Mesenchymal stem cell (in vitro differentiated cells and primary cell): ENCODE data around the gene DCAF8.

Source experiments
- DNase-seq: peaks from one replicate; pipeline ENCODE4 v3.0.0-alpha.2; 2013
- H2AFZ ChIP-seq: one replicate; pipeline ENCODE4 v1.6.1; 2013; ENCODE audit warnings: low read depth, mild to moderate bottlenecking, control low read depth, inconsistent platforms, low read length, moderate library complexity
- H2AK5ac ChIP-seq: 2 replicates; pipeline ENCODE4 v1.6.1; 2013; ENCODE audit warnings: low read length, moderate library complexity, mild to moderate bottlenecking, inconsistent platforms; ENCODE audit not compliant: severe bottlenecking
- H2BK120ac ChIP-seq: one replicate; pipeline ENCODE4 v1.6.1; 2013; ENCODE audit warnings: low read depth, mild to moderate bottlenecking, inconsistent platforms, low read length, moderate library complexity
- H2BK12ac ChIP-seq, 2 experiments: one replicate each; pipeline ENCODE4 v1.6.1; 2013; ENCODE audit warnings: inconsistent platforms in 2 of 2, low read length in 2 of 2, mild to moderate bottlenecking in 2 of 2, moderate library complexity in 2 of 2, control low read depth in 1 of 2
- H2BK15ac ChIP-seq: one replicate; pipeline ENCODE4 v1.6.1; 2013; ENCODE audit warnings: mild to moderate bottlenecking, low read depth, inconsistent platforms; ENCODE audit not compliant: poor library complexity, severe bottlenecking
- H2BK5ac ChIP-seq: 2 replicates; pipeline ENCODE4 v1.6.1; 2013; ENCODE audit warnings: low read depth, mild to moderate bottlenecking, low read length, control low read depth, inconsistent platforms; ENCODE audit not compliant: poor library complexity, severe bottlenecking
- H3K14ac ChIP-seq, 2 experiments: one replicate each; pipeline ENCODE4 v1.6.1; 2013; ENCODE audit warnings: inconsistent platforms in 2 of 2, low read length in 2 of 2, control low read depth in 1 of 2, mild to moderate bottlenecking in 1 of 2, moderate library complexity in 1 of 2
- H3K18ac ChIP-seq, 2 experiments: one replicate each; pipeline ENCODE4 v1.6.1; 2013; ENCODE audit warnings: inconsistent platforms in 2 of 2, low read length in 2 of 2, control low read depth in 1 of 2, low read depth in 1 of 2, mild to moderate bottlenecking in 1 of 2
- H3K23ac ChIP-seq, 2 experiments: one replicate each; pipeline ENCODE4 v1.6.1; 2013; ENCODE audit warnings: inconsistent platforms in 2 of 2, low read length in 2 of 2, mild to moderate bottlenecking in 2 of 2, moderate library complexity in 2 of 2, control low read depth in 1 of 2
- H3K27ac ChIP-seq: 2 replicates; pipeline ENCODE4 v1.5.1; 2013; ENCODE audit warnings: mild to moderate bottlenecking, moderate library complexity, low read length, control low read depth, inconsistent platforms; ENCODE audit not compliant: poor library complexity, severe bottlenecking
- H3K27me3 ChIP-seq, 2 experiments: 2 replicates each; pipeline versions ENCODE4 v1.6.1 to v1.7.0; 2013; ENCODE audit warnings: low read length in 2 of 2, mild to moderate bottlenecking in 2 of 2, moderate library complexity in 2 of 2, control low read depth in 1 of 2, inconsistent platforms in 1 of 2; ENCODE audit not compliant: control insufficient read depth in 1 of 2, insufficient read depth in 1 of 2
- H3K36me3 ChIP-seq, 2 experiments: 2 replicates each; pipeline versions ENCODE4 v1.6.1 to v1.7.0; 2013; ENCODE audit warnings: low read length in 2 of 2, control low read depth in 1 of 2, inconsistent platforms in 1 of 2, low read depth in 1 of 2, mild to moderate bottlenecking in 1 of 2; ENCODE audit not compliant: insufficient read depth in 2 of 2, control insufficient read depth in 1 of 2
- H3K4ac ChIP-seq, 2 experiments: one replicate each; pipeline ENCODE4 v1.6.1; 2013; ENCODE audit warnings: inconsistent platforms in 2 of 2, low read length in 2 of 2, mild to moderate bottlenecking in 2 of 2, moderate library complexity in 2 of 2, control low read depth in 1 of 2, low read depth in 1 of 2
- H3K4me1 ChIP-seq: 2 replicates; pipeline ENCODE4 v1.6.1; 2013; ENCODE audit warnings: low read depth, low read length, control low read depth; ENCODE audit not compliant: control insufficient read depth, insufficient read depth
- H3K4me2 ChIP-seq: 2 replicates; pipeline ENCODE4 v1.6.1; 2013; ENCODE audit warnings: low read length, mild to moderate bottlenecking, inconsistent platforms; ENCODE audit not compliant: poor library complexity, severe bottlenecking
- H3K4me3 ChIP-seq, 2 experiments: 2 replicates each; pipeline versions ENCODE4 v1.5.1 to v1.7.0; 2013; ENCODE audit warnings: low read length in 2 of 2, mild to moderate bottlenecking in 2 of 2, control low read depth in 1 of 2, low read depth in 1 of 2; ENCODE audit not compliant: insufficient read depth in 1 of 2
- H3K79me1 ChIP-seq: replicated peaks from 2 replicates; pipeline ENCODE4 v1.6.1; 2013; ENCODE audit warnings: mild to moderate bottlenecking, control low read depth, low read length, inconsistent platforms; ENCODE audit not compliant: poor library complexity, severe bottlenecking
- H3K9ac ChIP-seq: 2 replicates; pipeline ENCODE4 v1.7.0; 2013; ENCODE audit warnings: mild to moderate bottlenecking, low read length, moderate library complexity
- H3K9me3 ChIP-seq: 2 replicates; pipeline ENCODE4 v1.7.0; 2013; ENCODE audit warnings: mild to moderate bottlenecking, low read length; ENCODE audit not compliant: control insufficient read depth
- H4K8ac ChIP-seq: one replicate; pipeline ENCODE4 v1.6.1; 2013; ENCODE audit warnings: inconsistent platforms, mild to moderate bottlenecking, low read length, moderate library complexity
- H4K91ac ChIP-seq: one replicate; pipeline ENCODE4 v1.6.1; 2013; ENCODE audit warnings: mild to moderate bottlenecking, low read length, inconsistent platforms
- WGBS: methylation state at CpG from one replicate; pipeline ENCODE4 v1.1.7; 2013; ENCODE audit warnings: mixed read lengths; 5-methylcytosine and 5-hydroxymethylcytosine counted together

Gene DCAF8

GRCh38 chr1:160226623-160227022, 35.7 kb downstream of the DCAF8 start:
- Histone ChIP-seq H3K4ac (no peak overlapping the region), H2BK15ac (no peak overlapping the region), H2BK120ac (no peak overlapping the region), H4K8ac (no peak overlapping the region), H3K4me1 (no peaks in the 10 kb centered on the region), H2AFZ (no peak overlapping the region), H3K14ac (no peak overlapping the region), H3K4me2 (no peak overlapping the region), H3K23ac (no peak overlapping the region), H3K9ac (no peak overlapping the region), H2BK5ac (no peak overlapping the region), H3K27ac (no peak overlapping the region), H3K36me3 (peaks cover 36 to 98% of the 10 kb centered on the region in 2 experiments), H3K9me3 (no peaks in the 10 kb centered on the region), H4K91ac (no peak overlapping the region), H3K27me3 (no peaks in the 10 kb centered on the region), H2AK5ac (no peak overlapping the region), H3K4me3 (no peak overlapping the region), H3K79me1 (peaks cover 6% of the 10 kb centered on the region), H3K18ac (no peak overlapping the region), H2BK12ac (no peak overlapping the region)
- no peak for DNase-seq
- 95% methylated on average over 2 of the region's 2 CpGs for WGBS

DNA sequence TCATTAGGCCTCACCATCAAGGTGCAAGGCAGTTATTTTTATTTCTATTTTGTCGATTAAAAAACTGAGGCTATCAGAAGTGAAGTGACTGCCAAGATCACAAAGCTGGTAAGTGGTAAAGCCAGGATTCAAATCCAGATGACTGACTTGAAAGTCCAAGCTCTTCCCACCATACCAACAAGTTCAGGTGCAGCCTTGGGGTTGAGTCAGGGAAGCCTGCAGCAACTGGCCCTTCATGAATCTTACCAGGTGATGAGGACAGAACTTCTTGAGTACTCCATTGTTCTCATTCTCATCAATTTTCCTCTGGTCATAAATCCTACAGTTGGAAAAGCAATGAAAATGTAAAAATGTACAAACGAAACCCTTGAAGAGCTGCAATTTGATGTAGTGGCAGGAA, 37.0 kb downstream of the DCAF8 start:
- Histone ChIP-seq H3K4ac (no peak overlapping the region), H4K8ac (no peak overlapping the region), H2BK12ac (no peak overlapping the region), H4K91ac (no peak overlapping the region), H3K4me3 (no peak overlapping the region), H2AFZ (no peak overlapping the region), H3K9me3 (no peaks in the 10 kb centered on the region), H2BK15ac (no peak overlapping the region), H3K4me2 (no peak overlapping the region), H2BK120ac (no peak overlapping the region), H2BK5ac (no peak overlapping the region), H3K4me1 (no peaks in the 10 kb centered on the region), H2AK5ac (no peak overlapping the region), H3K18ac (no peak overlapping the region), H3K27me3 (no peaks in the 10 kb centered on the region), H3K9ac (no peak overlapping the region), H3K36me3 (peaks cover 35 to 98% of the 10 kb centered on the region in 2 experiments), H3K23ac (no peak overlapping the region), H3K27ac (no peak overlapping the region), H3K79me1 (peaks cover 8% of the 10 kb centered on the region), H3K14ac (no peak overlapping the region)
- 92% methylated on average over 2 of the region's 2 CpGs for WGBS
- DNase-seq = no peak

DNA sequence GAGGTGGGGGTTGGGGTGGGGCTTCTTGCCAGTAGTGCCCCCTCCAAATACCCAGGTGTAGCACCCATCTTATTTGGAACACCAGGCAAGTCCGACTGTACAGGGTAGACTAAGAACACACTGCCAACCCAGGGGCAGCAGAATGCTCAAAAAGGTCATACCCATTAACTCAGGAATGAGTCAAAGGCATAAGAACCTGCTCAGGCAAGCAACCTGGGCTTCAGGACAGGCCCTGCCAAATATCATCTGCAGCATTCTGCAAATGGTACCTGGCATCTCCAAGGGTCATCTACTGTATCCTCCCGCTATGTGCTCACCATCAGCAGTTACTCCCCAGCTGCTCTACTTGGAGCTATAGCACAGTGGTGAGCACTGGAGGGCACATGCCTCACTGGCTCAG, 37.7 kb downstream of the DCAF8 start:
- Histone ChIP-seq H3K18ac (no peak overlapping the region), H4K91ac (no peak overlapping the region), H2BK15ac (no peak overlapping the region), H2BK12ac (no peak overlapping the region), H2BK5ac (no peak overlapping the region), H3K27ac (no peak overlapping the region), H3K27me3 (no peaks in the 10 kb centered on the region), H2AK5ac (no peak overlapping the region), H3K9me3 (no peaks in the 10 kb centered on the region), H4K8ac (no peak overlapping the region), H3K4me3 (no peak overlapping the region), H3K4me2 (no peak overlapping the region), H3K14ac (no peak overlapping the region), H2BK120ac (no peak overlapping the region), H3K36me3 (peaks cover 33 to 98% of the 10 kb centered on the region in 2 experiments), H3K4ac (no peak overlapping the region), H3K23ac (no peak overlapping the region), H2AFZ (no peak overlapping the region), H3K79me1 (peaks cover 8% of the 10 kb centered on the region), H3K4me1 (peaks cover 2% of the 10 kb centered on the region), H3K9ac (no peak overlapping the region)
- whole genome bisulfite sequencing = 97% methylated on average over 2 of the region's 2 CpGs
- DNase-seq = no peak

- no peak overlapping the region for H3K9ac ChIP-seq
- H2AFZ ChIP-seq = no peak overlapping the region
- no peak overlapping the region for H3K4ac ChIP-seq
- no peak overlapping the region for H3K4me2 ChIP-seq
- peaks cover 8% of the 10 kb centered on the region for H3K4me1 ChIP-seq
- no peak for DNase-seq
- H3K23ac ChIP-seq = no peak overlapping the region
- no peaks in the 10 kb centered on the region for H3K9me3 ChIP-seq
- no peak overlapping the region for H3K14ac ChIP-seq
- H3K27me3 ChIP-seq = no peaks in the 10 kb centered on the region
- no peak overlapping the region for H3K4me3 ChIP-seq
- no peak overlapping the region for H4K8ac ChIP-seq
- H2BK15ac ChIP-seq = no peak overlapping the region
- no peak overlapping the region for H3K18ac ChIP-seq
- H3K27ac ChIP-seq = no peak overlapping the region
- no peak overlapping the region for H4K91ac ChIP-seq
- H2BK12ac ChIP-seq = no peak overlapping the region
- no peak overlapping the region for H2AK5ac ChIP-seq
- 100% methylated on average over 1 of the region's 3 CpGs for WGBS
- H2BK5ac ChIP-seq = no peak overlapping the region
- peaks cover 5% of the 10 kb centered on the region for H3K79me1 ChIP-seq
- no peak overlapping the region for H2BK120ac ChIP-seq
- peaks cover 33 to 93% of the 10 kb centered on the region in 2 experiments for H3K36me3 ChIP-seq
These were observed 39.8 kb downstream of the DCAF8 start for GRCh38 chr1:160222546-160222945.
